Thyroid gland (tissue), 4 donors: ENCODE results near the gene P2RX7. TPM values are rescaled to one million over a fixed set of nuclear protein-coding genes. Genes with fewer than 3 reads are reported as not detected.
"Not testable (repeated sequence)": the region's sequence is repeated elsewhere in the genome, so short reads cannot be mapped to it uniquely, and the experiment has no call there.

Source experiments
- DNase-seq, 2 donors: peaks; one replicate each; pipeline ENCODE4 v3.0.0-alpha.2; 2019
- H3K27ac ChIP-seq, 3 donors: fragments of 200-600 bp; sonication (generic); 1 replicate in 2 of 3; 2 replicates in 1 of 3; pipeline ENCODE4 v1.5.1; 2016 to 2019; ENCODE audit warnings: mild to moderate bottlenecking in 1 of 3, moderate library complexity in 1 of 3
- H3K27me3 ChIP-seq: fragments of 200-600 bp; sonication (generic); one replicate; pipeline ENCODE4 v1.5.1; 2019
- H3K36me3 ChIP-seq, 2 donors: fragments of 200-600 bp; sonication (generic); one replicate each; pipeline ENCODE4 v1.5.1; 2016 to 2019
- H3K4me1 ChIP-seq, 2 donors: fragments of 200-600 bp; sonication (generic); one replicate each; pipeline ENCODE4 v1.5.1; 2017 to 2019
- H3K4me3 ChIP-seq, 3 donors: fragments of 200-600 bp; sonication (generic); replicated peaks in 1 of 3; 1 replicate in 2 of 3; 2 replicates in 1 of 3; pipeline ENCODE4 v1.5.1; 2016; ENCODE audit warnings: mild to moderate bottlenecking in 1 of 3
- H3K9me3 ChIP-seq: fragments of 200-600 bp; sonication (generic); one replicate; pipeline ENCODE4 v1.5.1; 2017
- CTCF ChIP-seq, 6 experiments: fragments of 200-600 bp in 3 of 6; fragments of 450-650 bp in 3 of 6; sonication (generic) in 3 of 6; IDR thresholded peaks; one replicate each; pipeline ENCODE4 v1.5.1; 2016 to 2019; ENCODE audit warnings: antibody characterized with exemption in 6 of 6, mild to moderate bottlenecking in 2 of 6, inconsistent platforms in 1 of 6, moderate library complexity in 1 of 6
- POLR2A ChIP-seq, 2 donors: fragments of 450-650 bp; IDR thresholded peaks; one replicate each; pipeline ENCODE4 v1.6.1; 2017; ENCODE audit warnings: antibody characterized with exemption in 2 of 2, mild to moderate bottlenecking in 2 of 2, moderate library complexity in 1 of 2
- WGBS, 2 donors: methylation state at CpG; one replicate each; pipeline ENCODE4 v1.1.5; 2017; 5-methylcytosine and 5-hydroxymethylcytosine counted together
- intact Hi-C: fragments of 100-400 bp; cut with DNase I; formaldehyde crosslinking; loops from one replicate; pipeline ENCODE4 v1.15.1; 2023
- total RNA-seq, 4 donors: library from RNA; depleted of rRNA; stranded (reverse); fragments of >200 nt; gene quantifications; one replicate each; pipeline ENCODE4 v1.2.3, GENCODE V29; 2016

P2RX7 gene
- total RNA-seq, 4 donors from 2014 or later, result 0.44 to 1.5 (median 0.73) TPM

- Histone ChIP-seq H3K4me3 (no peak overlapping the region), H3K9me3 (no peaks in the 10 kb centered on the region), H3K27me3 (no peaks in the 10 kb centered on the region), H3K36me3 (no peaks in the 10 kb centered on the region), H3K27ac (no peak overlapping the region), H3K4me1 (no peaks in the 10 kb centered on the region)
- intact Hi-C loops, result no loop called here
- no peak for TF ChIP-seq CTCF (IDR thresholded peaks at IDR 0.05)
- no peak for TF ChIP-seq POLR2A (IDR thresholded peaks at IDR 0.05)
- no peak for DNase-seq
- 98 to 100% methylated on average over 3 of the region's 3 CpGs for WGBS, 2 donors
These were observed 25.4 kb downstream of the P2RX7 start for GRCh38 chr12:121158085-121158484.

GRCh38 chr12:121158728-121159351, 26.2 kb downstream of the P2RX7 start:
- H3K4me1 ChIP-seq, intact Hi-C loops, H3K27ac ChIP-seq, H3K36me3 ChIP-seq, H3K27me3 ChIP-seq, DNase-seq, H3K4me3 ChIP-seq, H3K9me3 ChIP-seq: not testable (repeated sequence)
- 84 to 87% methylated on average over 5 of the region's 5 CpGs for WGBS, 2 donors

- Histone ChIP-seq H3K27ac (no peak overlapping the region), H3K4me1 (no peaks in the 10 kb centered on the region), H3K27me3 (no peaks in the 10 kb centered on the region), H3K4me3 (no peak overlapping the region), H3K9me3 (no peaks in the 10 kb centered on the region), H3K36me3 (no peaks in the 10 kb centered on the region)
- WGBS, 2 donors, result 79 to 87% methylated on average over 7 of the region's 7 CpGs
- DNase-seq, result no peak
- intact Hi-C loops, result no loop called here
- no peak for TF ChIP-seq POLR2A (IDR thresholded peaks at IDR 0.05)
- TF ChIP-seq CTCF (IDR thresholded peaks at IDR 0.05), result no peak
These were observed 27.0 kb downstream of the P2RX7 start for GRCh38 chr12:121159467-121160307.

GRCh38 chr12:121162384-121162783, 29.7 kb downstream of the P2RX7 start:
- TF ChIP-seq POLR2A (IDR thresholded peaks at IDR 0.05) (no peak), CTCF (IDR thresholded peaks at IDR 0.05) (no peak)
- no peak overlapping the region for H3K27ac ChIP-seq
- intact Hi-C loops, result no loop called here
- no peaks in the 10 kb centered on the region for H3K27me3 ChIP-seq
- no peaks in the 10 kb centered on the region for H3K4me1 ChIP-seq
- no peaks in the 10 kb centered on the region for H3K36me3 ChIP-seq
- DNase-seq, result no peak
- WGBS, 2 donors, result 83 to 87% methylated on average over 10 of the region's 10 CpGs
- no peaks in the 10 kb centered on the region for H3K9me3 ChIP-seq
- no peak overlapping the region for H3K4me3 ChIP-seq

GRCh38 chr12:121162985-121163384, 30.3 kb downstream of the P2RX7 start:
- H3K27me3 ChIP-seq, result no peaks in the 10 kb centered on the region
- no peak overlapping the region for H3K27ac ChIP-seq
- no peak overlapping the region for H3K4me3 ChIP-seq
- no peak for DNase-seq
- no peaks in the 10 kb centered on the region for H3K36me3 ChIP-seq
- intact Hi-C loops, result no loop called here
- H3K9me3 ChIP-seq, result no peaks in the 10 kb centered on the region
- TF ChIP-seq CTCF (IDR thresholded peaks at IDR 0.05) (no peak), POLR2A (IDR thresholded peaks at IDR 0.05) (no peak)
- no peaks in the 10 kb centered on the region for H3K4me1 ChIP-seq
- 64 to 74% methylated on average over 2 of the region's 2 CpGs for WGBS, 2 donors

GRCh38 chr12:121164839-121165238, 32.2 kb downstream of the P2RX7 start:
- H3K36me3 ChIP-seq, DNase-seq, intact Hi-C loops, H3K4me1 ChIP-seq, H3K27ac ChIP-seq, H3K27me3 ChIP-seq, H3K9me3 ChIP-seq, H3K4me3 ChIP-seq: not testable (repeated sequence)
- 92 to 94% methylated on average over 6 of the region's 6 CpGs for WGBS, 2 donors
